ENCODE measurements around the gene CTRL. TPM values are rescaled to one million over a fixed set of nuclear protein-coding genes. Genes with fewer than 3 reads are reported as not detected.

The CTRL gene
- total and polyA plus RNA-seq, 7 donors, result 0.27 to 1.1 (median 1.1) TPM

DNA sequence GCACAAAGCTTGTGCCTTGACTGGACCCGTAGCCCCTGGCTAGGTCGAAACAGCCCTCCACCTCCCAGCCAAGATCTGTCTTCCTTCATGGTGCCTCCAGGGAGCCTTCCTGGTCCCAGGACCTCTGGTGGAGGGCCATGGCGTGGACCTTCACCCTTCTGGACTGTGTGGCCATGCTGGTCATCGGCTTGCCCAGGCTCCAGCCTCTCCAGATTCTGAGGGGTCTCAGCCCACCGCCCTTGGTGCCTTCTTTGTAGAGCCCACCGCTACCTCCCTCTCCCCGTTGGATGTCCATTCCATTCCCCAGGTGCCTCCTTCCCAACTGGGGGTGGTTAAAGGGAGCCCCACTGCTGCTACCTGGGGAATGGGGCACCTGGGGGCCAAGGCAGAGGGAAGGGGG, 3.5 kb downstream of the CTRL start:
- H3K27ac ChIP-seq, result peak overlapping the region; percentile 83
- DNase-seq (no peak), ATAC-seq (no peak)
- WGBS, 3 donors, result 75 to 83% (median 79%) methylated on average over 7 of the region's 7 CpGs
- no peaks in the 10 kb centered on the region for H3K27me3 ChIP-seq (ENCODE audit: insufficient read depth in 3 of 3, low read length in 2 of 3)
- no peaks in the 10 kb centered on the region for H3K9me3 ChIP-seq
- H3K4me3 ChIP-seq, result no peak overlapping the region
- peaks cover 0 to 40% of the 10 kb centered on the region in 2 donors for H3K36me3 ChIP-seq (ENCODE audit: insufficient read depth in 1 of 2, low read depth in 1 of 2)
- TF ChIP-seq CTCF (IDR thresholded peaks at IDR 0.05), result no peak
- peaks cover 42% of the 10 kb centered on the region for H3K4me1 ChIP-seq
- intact Hi-C loops (cut with DNase I), result loop anchor here (1.0 to 10.0 kb wide), 5 partner anchors 45 to 253 kb away; no protein-coding TSS in a partner anchor

DNA sequence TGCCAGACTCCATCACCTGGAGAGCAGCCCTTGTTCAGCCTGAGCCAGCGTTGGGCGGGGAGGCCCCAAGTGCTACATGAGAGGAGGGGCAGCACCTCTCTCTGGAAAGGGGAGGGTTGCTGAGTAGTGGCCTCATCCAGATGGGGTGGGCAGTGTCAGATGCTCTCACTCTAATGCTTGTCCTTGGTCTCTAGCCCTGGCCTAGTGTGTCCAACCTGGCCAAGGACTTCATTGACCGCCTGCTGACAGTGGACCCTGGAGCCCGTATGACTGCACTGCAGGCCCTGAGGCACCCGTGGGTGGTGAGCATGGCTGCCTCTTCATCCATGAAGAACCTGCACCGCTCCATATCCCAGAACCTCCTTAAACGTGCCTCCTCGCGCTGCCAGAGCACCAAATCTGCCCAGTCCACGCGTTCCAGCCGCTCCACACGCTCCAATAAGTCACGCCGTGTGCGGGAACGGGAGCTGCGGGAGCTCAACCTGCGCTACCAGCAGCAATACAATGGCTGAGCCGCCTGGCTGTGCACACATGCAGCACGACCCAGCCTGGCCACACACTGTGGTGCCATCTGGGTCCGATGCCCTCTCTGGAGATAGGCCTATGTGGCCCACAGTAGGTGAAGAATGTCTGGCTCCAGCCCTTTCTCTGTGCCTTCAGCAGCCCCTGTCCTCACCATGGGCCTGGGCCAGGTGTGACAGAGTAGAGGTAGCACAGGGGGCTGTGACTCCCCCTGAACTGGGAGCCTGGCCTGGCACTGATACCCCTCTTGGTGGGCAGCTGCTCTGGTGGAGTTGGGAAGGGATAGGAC, 4.3 kb downstream of the CTRL start:
- intact Hi-C loops (cut with DNase I), result loop anchor here (2.0 to 10.0 kb wide), 3 partner anchors 115 to 255 kb away; no protein-coding TSS in a partner anchor
- 85 to 91% (median 86%) methylated on average over 22 of the region's 22 CpGs for WGBS, 3 donors
- peaks cover 0 to 40% of the 10 kb centered on the region in 2 donors for H3K36me3 ChIP-seq (ENCODE audit: insufficient read depth in 1 of 2, low read depth in 1 of 2)
- H3K4me3 ChIP-seq, result no peak overlapping the region
- H3K27me3 ChIP-seq (ENCODE audit: insufficient read depth in 3 of 3, low read length in 2 of 3), result no peaks in the 10 kb centered on the region
- TF ChIP-seq CTCF (IDR thresholded peaks at IDR 0.05), result no peak
- H3K27ac ChIP-seq, result peak overlapping the region; percentile 83
- no peak for DNase-seq
- H3K4me1 ChIP-seq, result peaks cover 48% of the 10 kb centered on the region
- no peak for ATAC-seq
- no peaks in the 10 kb centered on the region for H3K9me3 ChIP-seq

- Histone ChIP-seq H3K4me1 (peaks cover 54% of the 10 kb centered on the region), H3K27me3 (ENCODE audit: insufficient read depth in 3 of 3, low read length in 2 of 3) (no peaks in the 10 kb centered on the region), H3K4me3 (peak overlapping the region; percentile 7), H3K9me3 (no peaks in the 10 kb centered on the region), H3K27ac (peak overlapping the region; percentile 83), H3K36me3 (ENCODE audit: insufficient read depth in 1 of 2, low read depth in 1 of 2) (peaks cover 0 to 40% of the 10 kb centered on the region in 2 donors)
- DNase-seq (peak in 1 of 2 donors; percentile 35), ATAC-seq (peak; percentile 39 to 73 (median 55))
- TF ChIP-seq CTCF (IDR thresholded peaks at IDR 0.05), result no peak
- 7 to 22% (median 10%) methylated on average over 13 of the region's 13 CpGs for WGBS, 3 donors
- intact Hi-C loops (cut with DNase I), result loop anchor here (2.0 to 10.0 kb wide), 3 partner anchors 116 to 253 kb away; no protein-coding TSS in a partner anchor
Observed at GRCh38 chr16:67926181-67926750, 5.4 kb downstream of the CTRL start.

GRCh38 chr16:67924140-67924906, 7.3 kb downstream of the CTRL start:
- TF ChIP-seq CTCF (IDR thresholded peaks at IDR 0.05), result no peak
- peak overlapping the region; percentile 83 for H3K27ac ChIP-seq
- H3K4me1 ChIP-seq, result peaks cover 74% of the 10 kb centered on the region
- peaks cover 0 to 26% of the 10 kb centered on the region in 2 donors for H3K36me3 ChIP-seq (ENCODE audit: insufficient read depth in 1 of 2, low read depth in 1 of 2)
- H3K27me3 ChIP-seq (ENCODE audit: insufficient read depth in 3 of 3, low read length in 2 of 3), result no peaks in the 10 kb centered on the region
- intact Hi-C loops (cut with DNase I), result loop anchor here in 1 of 2 donors (10.0 kb wide), 1 partner anchor 250 kb away; no protein-coding TSS in a partner anchor
- H3K9me3 ChIP-seq, result no peaks in the 10 kb centered on the region
- WGBS, 3 donors, result 83 to 96% (median 92%) methylated on average over 10 of the region's 10 CpGs
- DNase-seq (no peak), ATAC-seq (no peak)
- H3K4me3 ChIP-seq, result no peak overlapping the region

Measured in psoas muscle (tissue), 8 donors.